ENCODE results near the gene ASPN.

DNA sequence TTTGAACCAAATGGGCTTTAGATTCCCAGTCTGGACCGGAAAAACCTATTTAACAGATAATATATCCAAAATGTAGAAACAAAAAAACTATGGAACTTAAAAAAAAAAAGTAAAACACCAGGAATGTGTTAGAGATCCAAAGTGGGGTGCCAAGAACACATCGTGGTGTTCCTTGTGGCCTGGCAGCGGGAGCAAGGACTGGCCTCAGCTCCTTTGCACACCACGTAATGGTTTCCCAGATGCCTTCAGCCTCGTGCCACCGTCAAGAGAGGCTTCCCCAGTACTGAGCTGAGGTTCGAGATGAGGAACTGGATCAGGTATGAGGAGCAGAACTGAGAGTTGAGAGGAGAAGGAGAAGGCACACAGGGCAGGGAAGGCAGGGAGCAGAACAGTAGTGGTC, 3.5 kb downstream of the ASPN start:
- TF ChIP-seq, protein P1, sequence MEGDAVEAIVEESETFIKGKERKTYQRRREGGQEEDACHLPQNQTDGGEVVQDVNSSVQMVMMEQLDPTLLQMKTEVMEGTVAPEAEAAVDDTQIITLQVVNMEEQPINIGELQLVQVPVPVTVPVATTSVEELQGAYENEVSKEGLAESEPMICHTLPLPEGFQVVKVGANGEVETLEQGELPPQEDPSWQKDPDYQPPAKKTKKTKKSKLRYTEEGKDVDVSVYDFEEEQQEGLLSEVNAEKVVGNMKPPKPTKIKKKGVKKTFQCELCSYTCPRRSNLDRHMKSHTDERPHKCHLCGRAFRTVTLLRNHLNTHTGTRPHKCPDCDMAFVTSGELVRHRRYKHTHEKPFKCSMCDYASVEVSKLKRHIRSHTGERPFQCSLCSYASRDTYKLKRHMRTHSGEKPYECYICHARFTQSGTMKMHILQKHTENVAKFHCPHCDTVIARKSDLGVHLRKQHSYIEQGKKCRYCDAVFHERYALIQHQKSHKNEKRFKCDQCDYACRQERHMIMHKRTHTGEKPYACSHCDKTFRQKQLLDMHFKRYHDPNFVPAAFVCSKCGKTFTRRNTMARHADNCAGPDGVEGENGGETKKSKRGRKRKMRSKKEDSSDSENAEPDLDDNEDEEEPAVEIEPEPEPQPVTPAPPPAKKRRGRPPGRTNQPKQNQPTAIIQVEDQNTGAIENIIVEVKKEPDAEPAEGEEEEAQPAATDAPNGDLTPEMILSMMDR (conservative IDR thresholded peaks at IDR 0.05; ENCODE audit: low read depth in 2 of 2), result no peak
- TF ChIP-seq CREB1 (CRISPR knock-in tag; IDR thresholded peaks at IDR 0.05; ENCODE audit: low read depth), result no peak
- TF ChIP-seq POLR2AphosphoS5 (IDR thresholded peaks at IDR 0.05; ENCODE audit: low read depth), result no peak
- no peak for TF ChIP-seq JUNB (IDR thresholded peaks at IDR 0.05; ENCODE audit: unreplicated experiment)
- no peak for TF ChIP-seq EZH2 (IDR thresholded peaks at IDR 0.05; ENCODE audit: low read depth, unreplicated experiment)
- no peak for TF ChIP-seq ZNF331 (CRISPR knock-in tag; IDR thresholded peaks at IDR 0.05; ENCODE audit: low read depth)
- no peak for TF ChIP-seq REST (IDR thresholded peaks at IDR 0.05; ENCODE audit: unreplicated experiment)
- TF ChIP-seq EZH2phosphoT487 (IDR thresholded peaks at IDR 0.05; ENCODE audit: unreplicated experiment), result no peak
- TF ChIP-seq ZNF462 (CRISPR knock-in tag; IDR thresholded peaks at IDR 0.05), result no peak
- TF ChIP-seq STAT1 (IDR thresholded peaks at IDR 0.05; ENCODE audit: unreplicated experiment), result no peak
- TF ChIP-seq, protein P2, sequence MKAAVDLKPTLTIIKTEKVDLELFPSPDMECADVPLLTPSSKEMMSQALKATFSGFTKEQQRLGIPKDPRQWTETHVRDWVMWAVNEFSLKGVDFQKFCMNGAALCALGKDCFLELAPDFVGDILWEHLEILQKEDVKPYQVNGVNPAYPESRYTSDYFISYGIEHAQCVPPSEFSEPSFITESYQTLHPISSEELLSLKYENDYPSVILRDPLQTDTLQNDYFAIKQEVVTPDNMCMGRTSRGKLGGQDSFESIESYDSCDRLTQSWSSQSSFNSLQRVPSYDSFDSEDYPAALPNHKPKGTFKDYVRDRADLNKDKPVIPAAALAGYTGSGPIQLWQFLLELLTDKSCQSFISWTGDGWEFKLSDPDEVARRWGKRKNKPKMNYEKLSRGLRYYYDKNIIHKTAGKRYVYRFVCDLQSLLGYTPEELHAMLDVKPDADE (IDR thresholded peaks at IDR 0.05), result no peak

All from GM23338 (cell line).